SH-SY5Y (cell line): Measurements from ENCODE around the gene PLCD4.

Experiments used
- GATA2 ChIP-seq: IDR thresholded peaks from 2 replicates; pipeline ENCODE4 v1.6.1; 2011; ENCODE audit warnings: mild to moderate bottlenecking, low read depth, low read length
- GATA3 ChIP-seq: IDR thresholded peaks from 2 replicates; pipeline ENCODE4 v1.6.1; 2011; ENCODE audit warnings: low read depth, mild to moderate bottlenecking, low read length, moderate library complexity

- TF ChIP-seq GATA2 (peak; percentile 65), GATA3 (no peak)
Measured at GRCh38 chr2:218607436-218608115, at the start of gene PLCD4.
